Suprapubic skin (tissue), 3 donors: ENCODE data around the gene USP7.

Source experiments
- POLR2A ChIP-seq, 2 donors: fragments of 450-650 bp; IDR thresholded peaks; one replicate each; pipeline ENCODE4 v1.6.1; 2017; ENCODE audit warnings: antibody characterized with exemption in 2 of 2, mild to moderate bottlenecking in 2 of 2, moderate library complexity in 2 of 2
- TF ChIP-seq, protein P1 (sequence below), 2 donors: fragments of 200-600 bp in 1 of 2; fragments of 450-650 bp in 1 of 2; sonication (generic) in 1 of 2; IDR thresholded peaks; one replicate each; pipeline ENCODE4 v1.5.1; 2016 to 2019; ENCODE audit warnings: antibody characterized with exemption in 2 of 2, mild to moderate bottlenecking in 1 of 2, moderate library complexity in 1 of 2

DNA sequence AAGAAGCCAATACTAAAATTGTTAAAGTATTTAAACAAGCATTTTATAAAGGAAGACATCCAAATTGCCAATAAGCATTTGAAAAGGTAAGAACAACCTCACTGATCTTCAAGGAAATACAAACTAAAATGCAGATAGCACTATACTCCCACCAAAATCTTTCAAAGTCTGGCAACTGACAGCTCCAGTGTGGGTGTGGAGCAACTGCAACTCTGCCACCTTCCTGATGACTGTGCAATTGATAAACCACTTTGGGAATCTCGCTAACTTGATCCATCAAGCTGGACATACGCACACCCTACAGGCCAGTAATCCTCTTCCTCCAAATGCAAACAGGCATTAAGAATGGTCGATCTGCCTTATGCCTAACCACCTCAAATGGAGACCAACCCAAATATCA lies 49.6 kb downstream of the USP7 start:
- TF ChIP-seq, protein P1, sequence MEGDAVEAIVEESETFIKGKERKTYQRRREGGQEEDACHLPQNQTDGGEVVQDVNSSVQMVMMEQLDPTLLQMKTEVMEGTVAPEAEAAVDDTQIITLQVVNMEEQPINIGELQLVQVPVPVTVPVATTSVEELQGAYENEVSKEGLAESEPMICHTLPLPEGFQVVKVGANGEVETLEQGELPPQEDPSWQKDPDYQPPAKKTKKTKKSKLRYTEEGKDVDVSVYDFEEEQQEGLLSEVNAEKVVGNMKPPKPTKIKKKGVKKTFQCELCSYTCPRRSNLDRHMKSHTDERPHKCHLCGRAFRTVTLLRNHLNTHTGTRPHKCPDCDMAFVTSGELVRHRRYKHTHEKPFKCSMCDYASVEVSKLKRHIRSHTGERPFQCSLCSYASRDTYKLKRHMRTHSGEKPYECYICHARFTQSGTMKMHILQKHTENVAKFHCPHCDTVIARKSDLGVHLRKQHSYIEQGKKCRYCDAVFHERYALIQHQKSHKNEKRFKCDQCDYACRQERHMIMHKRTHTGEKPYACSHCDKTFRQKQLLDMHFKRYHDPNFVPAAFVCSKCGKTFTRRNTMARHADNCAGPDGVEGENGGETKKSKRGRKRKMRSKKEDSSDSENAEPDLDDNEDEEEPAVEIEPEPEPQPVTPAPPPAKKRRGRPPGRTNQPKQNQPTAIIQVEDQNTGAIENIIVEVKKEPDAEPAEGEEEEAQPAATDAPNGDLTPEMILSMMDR (IDR thresholded peaks at IDR 0.05), result no peak
- no peak for TF ChIP-seq POLR2A (IDR thresholded peaks at IDR 0.05)
